ENCODE data around the gene KCNJ15. TPM values are rescaled to one million over a fixed set of nuclear protein-coding genes. Genes with fewer than 3 reads are reported as not detected.

KCNJ15 gene
- polyA plus RNA-seq, 3 donors = 4.5 to 26.5 (median 8.0) TPM

DNA sequence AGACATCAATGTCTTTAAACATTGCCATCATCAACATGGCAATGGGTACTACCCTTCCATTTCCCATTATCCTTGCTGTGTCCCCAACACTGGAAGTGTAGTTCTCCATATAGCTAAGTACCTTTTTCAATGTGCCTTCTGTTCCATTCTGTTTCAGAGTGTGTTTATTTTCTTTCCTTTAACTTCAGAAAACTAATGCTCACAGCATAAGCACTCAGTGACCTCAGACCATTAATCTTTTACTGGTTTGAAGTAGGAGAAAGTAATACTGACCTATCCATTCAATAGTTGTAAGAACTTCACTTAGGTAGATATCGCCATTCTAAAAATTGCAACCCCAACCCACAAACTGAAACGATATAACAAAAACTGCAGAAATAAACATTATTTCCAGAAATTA is 37.8 kb downstream of the KCNJ15 start:
- intact Hi-C loops (cut with micrococcal nuclease) = loop anchor here (5.0 kb wide), 2 partner anchors 53 to 58 kb away; no protein-coding TSS in a partner anchor
- H4K20me1 ChIP-seq (ENCODE audit: insufficient read depth, low read length) = no peaks in the 10 kb centered on the region
- H3K27ac ChIP-seq (ENCODE audit: low read depth in 1 of 2, low read length in 2 of 2) = no peak overlapping the region
- peaks cover 0 to 7% of the 10 kb centered on the region in 2 donors for H3K36me3 ChIP-seq (replicated peaks in 1 of 2; ENCODE audit: control insufficient read depth in 1 of 2, insufficient read depth in 2 of 2, low read length in 2 of 2)
- Mint-ChIP-seq H3K27me3 (ENCODE audit: low read depth in 3 of 3) (peaks cover 0 to 2% (median 0%) of the 10 kb centered on the region in 3 donors), H3K9me3 (peaks cover 0 to 4% (median 2%) of the 10 kb centered on the region in 7 donors), H3K4me3 (no peak overlapping the region), H3K27ac (peak overlapping the region in 2 of 7 donors; percentile 43 to 56), H3K4me1 (peaks cover 88% of the 10 kb centered on the region), H3K36me3 (peaks cover 18% of the 10 kb centered on the region in 2 donors)
- H3K9me3 ChIP-seq (replicated peaks in 1 of 2; ENCODE audit: control insufficient read depth in 1 of 2, insufficient read depth in 1 of 2, low read length in 2 of 2) = no peaks in the 10 kb centered on the region
- no CpG with 5 or more reads among the region's 2 CpGs for WGBS (ENCODE audit: insufficient coverage)
- H3K4me2 ChIP-seq (replicated peaks; ENCODE audit: extremely low read depth, low read length, poor library complexity, severe bottlenecking) = no peak overlapping the region
- no peak overlapping the region for H3K9ac ChIP-seq (ENCODE audit: insufficient read depth, low read length, poor library complexity, severe bottlenecking)
- H2AFZ ChIP-seq (ENCODE audit: insufficient read depth, low read depth, low read length, poor library complexity, severe bottlenecking) = no peak overlapping the region
- TF ChIP-seq, protein P1, sequence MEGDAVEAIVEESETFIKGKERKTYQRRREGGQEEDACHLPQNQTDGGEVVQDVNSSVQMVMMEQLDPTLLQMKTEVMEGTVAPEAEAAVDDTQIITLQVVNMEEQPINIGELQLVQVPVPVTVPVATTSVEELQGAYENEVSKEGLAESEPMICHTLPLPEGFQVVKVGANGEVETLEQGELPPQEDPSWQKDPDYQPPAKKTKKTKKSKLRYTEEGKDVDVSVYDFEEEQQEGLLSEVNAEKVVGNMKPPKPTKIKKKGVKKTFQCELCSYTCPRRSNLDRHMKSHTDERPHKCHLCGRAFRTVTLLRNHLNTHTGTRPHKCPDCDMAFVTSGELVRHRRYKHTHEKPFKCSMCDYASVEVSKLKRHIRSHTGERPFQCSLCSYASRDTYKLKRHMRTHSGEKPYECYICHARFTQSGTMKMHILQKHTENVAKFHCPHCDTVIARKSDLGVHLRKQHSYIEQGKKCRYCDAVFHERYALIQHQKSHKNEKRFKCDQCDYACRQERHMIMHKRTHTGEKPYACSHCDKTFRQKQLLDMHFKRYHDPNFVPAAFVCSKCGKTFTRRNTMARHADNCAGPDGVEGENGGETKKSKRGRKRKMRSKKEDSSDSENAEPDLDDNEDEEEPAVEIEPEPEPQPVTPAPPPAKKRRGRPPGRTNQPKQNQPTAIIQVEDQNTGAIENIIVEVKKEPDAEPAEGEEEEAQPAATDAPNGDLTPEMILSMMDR (IDR thresholded peaks at IDR 0.05) = no peak
- no peak overlapping the region for H3K4me3 ChIP-seq (replicated peaks in 1 of 3; ENCODE audit: low read depth in 2 of 3, low read length in 3 of 3)
- no peak for DNase-seq
- H3K79me2 ChIP-seq (ENCODE audit: insufficient read depth, low read length) = no peaks in the 10 kb centered on the region
- H3K27me3 ChIP-seq (ENCODE audit: control insufficient read depth in 2 of 2, insufficient read depth in 2 of 2, low read length in 2 of 2) = no peaks in the 10 kb centered on the region
- H3K4me1 ChIP-seq (ENCODE audit: control insufficient read depth in 1 of 2, insufficient read depth in 2 of 2, low read length in 2 of 2) = peaks cover 82 to 93% of the 10 kb centered on the region in 2 donors

DNA sequence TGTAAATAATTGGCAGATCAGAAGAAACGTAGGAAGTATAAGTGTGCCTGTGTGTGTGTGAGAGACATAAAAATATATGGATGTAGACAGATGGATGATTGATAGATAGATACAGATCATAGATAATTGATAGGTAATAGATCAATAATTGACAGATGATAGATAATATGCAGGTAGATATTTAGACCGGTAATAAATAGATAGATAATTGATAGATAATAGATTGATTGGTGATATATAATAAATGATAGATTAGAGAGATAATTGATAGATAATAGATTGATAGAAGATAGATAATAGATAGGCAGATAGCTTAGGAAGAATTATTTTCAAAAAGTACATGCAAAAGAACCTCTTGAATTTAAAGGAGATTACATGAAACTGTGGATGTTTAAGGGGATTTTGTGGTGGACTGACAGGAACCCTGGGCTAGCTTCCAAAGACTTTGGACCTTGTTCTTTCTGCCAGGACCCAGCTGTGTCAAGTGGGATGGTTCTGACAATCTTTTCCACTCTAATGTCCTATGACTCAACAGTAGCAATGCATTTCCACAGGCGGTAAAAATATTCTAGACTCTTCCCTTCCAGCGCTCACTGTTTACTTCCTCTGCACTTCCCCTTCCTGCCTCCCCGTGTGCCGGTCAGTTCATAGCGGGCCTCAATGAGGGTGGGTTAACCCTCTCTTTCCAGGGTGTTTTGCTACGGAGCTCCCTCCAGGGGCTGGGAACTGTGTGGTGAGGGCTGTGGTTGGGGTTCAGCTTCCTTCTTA is 39.4 kb downstream of the KCNJ15 start:
- peak overlapping the region; percentile 89 to 96 (median 94) for H3K27ac Mint-ChIP-seq
- Histone ChIP-seq H3K9me3 (replicated peaks in 1 of 2; ENCODE audit: control insufficient read depth in 1 of 2, insufficient read depth in 1 of 2, low read length in 2 of 2) (no peaks in the 10 kb centered on the region), H3K79me2 (ENCODE audit: insufficient read depth, low read length) (no peaks in the 10 kb centered on the region), H3K4me2 (replicated peaks; ENCODE audit: extremely low read depth, low read length, poor library complexity, severe bottlenecking) (peak overlapping the region; percentile 56), H3K9ac (ENCODE audit: insufficient read depth, low read length, poor library complexity, severe bottlenecking) (peak overlapping the region; percentile 23), H4K20me1 (ENCODE audit: insufficient read depth, low read length) (no peaks in the 10 kb centered on the region), H3K36me3 (replicated peaks in 1 of 2; ENCODE audit: control insufficient read depth in 1 of 2, insufficient read depth in 2 of 2, low read length in 2 of 2) (peaks cover 0 to 7% of the 10 kb centered on the region in 2 donors), H3K27me3 (ENCODE audit: control insufficient read depth in 2 of 2, insufficient read depth in 2 of 2, low read length in 2 of 2) (no peaks in the 10 kb centered on the region), H3K4me1 (ENCODE audit: control insufficient read depth in 1 of 2, insufficient read depth in 2 of 2, low read length in 2 of 2) (peaks cover 76 to 96% of the 10 kb centered on the region in 2 donors), H3K4me3 (replicated peaks in 1 of 3; ENCODE audit: low read depth in 2 of 3, low read length in 3 of 3) (peak overlapping the region in 1 of 3 experiments; percentile 54), H3K27ac (ENCODE audit: low read depth in 1 of 2, low read length in 2 of 2) (peak overlapping the region; percentile 53 to 89), H2AFZ (ENCODE audit: insufficient read depth, low read depth, low read length, poor library complexity, severe bottlenecking) (no peak overlapping the region)
- H3K4me1 Mint-ChIP-seq = peaks cover 86% of the 10 kb centered on the region
- H3K9me3 Mint-ChIP-seq = peaks cover 0 to 7% (median 2%) of the 10 kb centered on the region in 7 donors
- H3K4me3 Mint-ChIP-seq = peak overlapping the region; percentile 59 to 67
- intact Hi-C loops (cut with micrococcal nuclease) = loop anchor here (5.0 kb wide), 2 partner anchors 51 to 56 kb away; no protein-coding TSS in a partner anchor
- peak; percentile 69 to 88 (median 83) for DNase-seq
- TF ChIP-seq, protein P1 (IDR thresholded peaks at IDR 0.05) = no peak
- H3K27me3 Mint-ChIP-seq (ENCODE audit: low read depth in 3 of 3) = peaks cover 0 to 2% (median 0%) of the 10 kb centered on the region in 3 donors
- 0% methylated on average over 1 of the region's 8 CpGs for WGBS (ENCODE audit: insufficient coverage)
- peaks cover 20 to 22% of the 10 kb centered on the region in 2 donors for H3K36me3 Mint-ChIP-seq
